Hepatocyte (in vitro differentiated cells): ENCODE results near the gene DOCK1. TPM values are rescaled to one million over a fixed set of nuclear protein-coding genes. Genes with fewer than 3 reads are reported as not detected.
A peak's percentile ranks its signal among the peaks of the same experiment; 100 is the strongest.

ENCODE experiments used
- DNase-seq: peaks from one replicate; pipeline ENCODE4 v3.0.0-alpha.2; 2016; ENCODE audit warnings: low spot score
- H2AFZ ChIP-seq: fragments of 200-600 bp; sonication (generic); 2 replicates; pipeline ENCODE4 v1.6.0; 2016; ENCODE audit warnings: antibody characterized with exemption, mild to moderate bottlenecking
- H3K27ac ChIP-seq: fragments of 200-600 bp; sonication (generic); 2 replicates; pipeline ENCODE4 v1.5.1; 2016; ENCODE audit warnings: mild to moderate bottlenecking
- H3K27me3 ChIP-seq: fragments of 200-600 bp; sonication (generic); 2 replicates; pipeline ENCODE4 v1.6.1; 2016
- H3K36me3 ChIP-seq: fragments of 200-600 bp; sonication (generic); replicated peaks from 2 replicates; pipeline ENCODE4 v1.5.1; 2016; ENCODE audit warnings: low read depth; ENCODE audit not compliant: insufficient read depth
- H3K4me1 ChIP-seq: fragments of 200-600 bp; sonication (generic); 2 replicates; pipeline ENCODE4 v1.5.1; 2016; ENCODE audit warnings: mild to moderate bottlenecking, moderate library complexity; ENCODE audit not compliant: insufficient read depth
- H3K4me2 ChIP-seq: fragments of 200-600 bp; sonication (generic); 2 replicates; pipeline ENCODE4 v1.6.0; 2016
- H3K4me3 ChIP-seq: fragments of 200-600 bp; sonication (generic); 2 replicates; pipeline ENCODE4 v1.5.1; 2016; ENCODE audit warnings: mild to moderate bottlenecking
- H3K79me2 ChIP-seq: fragments of 200-600 bp; sonication (generic); 2 replicates; pipeline ENCODE4 v1.6.0; 2017; ENCODE audit warnings: mild to moderate bottlenecking
- H3K9me2 ChIP-seq: fragments of 200-600 bp; sonication (generic); replicated peaks from 2 replicates; pipeline ENCODE4 v1.6.0; 2017; ENCODE audit warnings: mild to moderate bottlenecking; ENCODE audit not compliant: insufficient read depth
- H3K9me3 ChIP-seq: fragments of 200-600 bp; sonication (generic); 2 replicates; pipeline ENCODE4 v1.5.1; 2016; ENCODE audit warnings: low read depth, mild to moderate bottlenecking
- H4K20me1 ChIP-seq: fragments of 200-600 bp; sonication (generic); 2 replicates; pipeline ENCODE4 v1.6.0; 2016; ENCODE audit warnings: mild to moderate bottlenecking; ENCODE audit not compliant: insufficient read depth, poor library complexity, severe bottlenecking
- EZH2 ChIP-seq: fragments of 200-600 bp; sonication (generic); IDR thresholded peaks from 2 replicates; pipeline ENCODE4 v1.6.1; 2016; ENCODE audit warnings: antibody characterized with exemption, mild to moderate bottlenecking, borderline replicate concordance
- EZH2phosphoT487 ChIP-seq: fragments of 200-600 bp; sonication (generic); IDR thresholded peaks from one replicate; pipeline ENCODE4 v1.6.1; 2018; ENCODE audit warnings: antibody characterized with exemption, mild to moderate bottlenecking, low read depth, moderate library complexity; ENCODE audit not compliant: unreplicated experiment, severe bottlenecking
- WGBS: methylation state at CpG from one replicate; pipeline ENCODE4 v1.1.6; 2016; ENCODE audit warnings: low lambda C conversion rate; ENCODE audit errors: missing lambda C conversion rate; 5-methylcytosine and 5-hydroxymethylcytosine counted together
- polyA plus RNA-seq: library from polyadenylated mRNA; unstranded; fragments of >200 nt; fragmentation: Nextera tagmentation; extraction: Ambion mirVana; gene quantifications from 2 replicates; pipeline ENCODE4 v1.2.1, GENCODE V29; 2016
- total RNA-seq: library from RNA; depleted of rRNA; stranded (reverse); fragments of >200 nt; gene quantifications from 2 replicates; pipeline ENCODE4 v1.2.3, GENCODE V29; 2014
- TF ChIP-seq, protein P1 (sequence below): fragments of 200-600 bp; sonication (generic); IDR thresholded peaks from 2 replicates; pipeline ENCODE4 v1.5.1; 2016; ENCODE audit warnings: antibody characterized with exemption, mild to moderate bottlenecking; ENCODE audit not compliant: poor library complexity

DOCK1 gene
- total and polyA plus RNA-seq, 2 experiments from 2014 or later = 16.0 to 55.5 TPM

DNA sequence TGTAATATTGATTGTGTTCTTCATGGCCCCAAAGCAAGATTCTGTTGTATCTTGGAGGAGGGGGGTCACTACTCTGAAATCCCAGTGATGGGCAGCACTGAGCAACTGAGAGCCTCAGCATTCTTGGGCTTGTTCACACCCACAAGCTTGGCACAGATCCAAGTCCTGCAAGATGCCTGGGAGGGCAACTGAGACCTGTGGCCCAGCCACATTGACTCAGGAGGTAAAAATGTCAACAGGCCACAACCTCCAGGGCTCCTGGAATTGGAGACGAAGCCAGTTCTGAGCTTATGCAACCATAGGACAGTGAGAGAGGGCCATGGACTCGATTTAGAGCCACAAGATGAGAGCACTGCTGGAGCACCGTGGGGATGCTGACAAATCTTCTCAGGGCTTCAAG, 3.1 kb upstream of the DOCK1 start:
- 92% methylated on average over 3 of the region's 3 CpGs for WGBS
- Histone ChIP-seq H3K27me3 (no peaks in the 10 kb centered on the region), H3K9me2 (no peaks in the 10 kb centered on the region), H3K27ac (no peak overlapping the region), H3K4me1 (peaks cover 4% of the 10 kb centered on the region), H4K20me1 (peaks cover 7% of the 10 kb centered on the region), H3K4me2 (no peak overlapping the region), H3K79me2 (peaks cover 20% of the 10 kb centered on the region), H3K9me3 (no peaks in the 10 kb centered on the region), H3K4me3 (no peak overlapping the region), H3K36me3 (no peaks in the 10 kb centered on the region), H2AFZ (no peak overlapping the region)
- peak; percentile 50 for DNase-seq
- TF ChIP-seq, protein P1, sequence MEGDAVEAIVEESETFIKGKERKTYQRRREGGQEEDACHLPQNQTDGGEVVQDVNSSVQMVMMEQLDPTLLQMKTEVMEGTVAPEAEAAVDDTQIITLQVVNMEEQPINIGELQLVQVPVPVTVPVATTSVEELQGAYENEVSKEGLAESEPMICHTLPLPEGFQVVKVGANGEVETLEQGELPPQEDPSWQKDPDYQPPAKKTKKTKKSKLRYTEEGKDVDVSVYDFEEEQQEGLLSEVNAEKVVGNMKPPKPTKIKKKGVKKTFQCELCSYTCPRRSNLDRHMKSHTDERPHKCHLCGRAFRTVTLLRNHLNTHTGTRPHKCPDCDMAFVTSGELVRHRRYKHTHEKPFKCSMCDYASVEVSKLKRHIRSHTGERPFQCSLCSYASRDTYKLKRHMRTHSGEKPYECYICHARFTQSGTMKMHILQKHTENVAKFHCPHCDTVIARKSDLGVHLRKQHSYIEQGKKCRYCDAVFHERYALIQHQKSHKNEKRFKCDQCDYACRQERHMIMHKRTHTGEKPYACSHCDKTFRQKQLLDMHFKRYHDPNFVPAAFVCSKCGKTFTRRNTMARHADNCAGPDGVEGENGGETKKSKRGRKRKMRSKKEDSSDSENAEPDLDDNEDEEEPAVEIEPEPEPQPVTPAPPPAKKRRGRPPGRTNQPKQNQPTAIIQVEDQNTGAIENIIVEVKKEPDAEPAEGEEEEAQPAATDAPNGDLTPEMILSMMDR = no peak
- TF ChIP-seq EZH2phosphoT487 (no peak), EZH2 (no peak)

DNA sequence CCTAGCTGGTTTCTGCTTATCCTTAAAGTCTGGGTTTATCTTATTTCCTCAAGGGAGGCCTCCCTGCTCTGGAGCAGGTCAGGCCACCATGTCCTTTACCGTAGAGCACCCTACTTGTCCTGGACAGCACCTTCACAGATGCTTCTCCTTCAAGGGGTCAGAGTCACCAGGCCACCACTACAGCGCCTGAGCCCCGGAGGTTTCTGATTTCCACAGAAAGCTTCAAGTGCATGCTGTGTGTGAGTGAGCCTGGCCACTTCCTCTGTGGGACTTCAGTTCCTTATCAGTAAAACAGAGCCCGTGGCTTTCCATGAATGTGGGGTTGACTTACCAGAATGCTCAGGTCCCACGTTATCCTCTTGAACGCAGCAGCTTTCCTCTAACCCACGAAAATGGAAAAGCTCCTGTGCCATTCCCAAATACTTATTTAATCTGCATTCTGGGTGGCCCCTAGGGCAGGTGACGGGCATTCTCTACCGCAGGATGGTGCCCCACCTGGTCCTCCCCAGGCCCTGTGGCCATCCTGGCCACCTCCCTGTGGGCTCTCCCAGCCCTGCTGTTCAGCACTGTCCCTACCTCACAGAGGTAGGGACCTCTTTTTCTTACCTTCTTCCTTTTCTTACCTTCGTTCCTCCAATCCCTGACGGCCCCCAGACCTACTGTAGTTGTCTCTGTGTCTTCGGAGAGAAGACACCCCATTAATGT, 1.4 kb upstream of the DOCK1 start:
- H3K9me2 ChIP-seq = no peaks in the 10 kb centered on the region
- no peaks in the 10 kb centered on the region for H3K36me3 ChIP-seq
- TF ChIP-seq, protein P1 = no peak
- TF ChIP-seq EZH2 (no peak), EZH2phosphoT487 (no peak)
- H3K4me1 ChIP-seq = peaks cover 4% of the 10 kb centered on the region
- no peak overlapping the region for H3K27ac ChIP-seq
- H2AFZ ChIP-seq = no peak overlapping the region
- DNase-seq = no peak
- peaks cover 14% of the 10 kb centered on the region for H4K20me1 ChIP-seq
- H3K4me2 ChIP-seq = peak overlapping the region; percentile 88
- H3K4me3 ChIP-seq = no peak overlapping the region
- no peaks in the 10 kb centered on the region for H3K27me3 ChIP-seq
- 83% methylated on average over 12 of the region's 12 CpGs for whole genome bisulfite sequencing
- H3K9me3 ChIP-seq = no peaks in the 10 kb centered on the region
- H3K79me2 ChIP-seq = peaks cover 35% of the 10 kb centered on the region

DNA sequence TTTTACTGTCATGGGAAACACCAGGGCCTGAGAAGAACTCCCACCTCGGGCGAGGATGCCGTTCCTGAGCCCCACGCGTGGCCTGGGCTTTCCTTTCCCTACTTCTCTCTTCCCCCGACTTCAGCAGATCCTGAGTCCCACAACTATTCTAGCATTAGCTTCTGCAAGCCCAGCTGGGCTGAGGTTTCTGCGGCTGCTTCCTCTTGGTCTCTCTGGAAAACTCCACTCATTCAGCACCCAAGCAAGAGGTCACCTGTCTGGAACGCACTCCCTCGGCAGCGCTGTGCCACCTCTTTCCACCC, 761 bp upstream of the DOCK1 start:
- Histone ChIP-seq H3K9me3 (no peaks in the 10 kb centered on the region), H4K20me1 (peaks cover 18% of the 10 kb centered on the region), H3K27me3 (no peaks in the 10 kb centered on the region), H3K4me2 (peak overlapping the region; percentile 88), H2AFZ (peak overlapping the region; percentile 82), H3K4me3 (peak overlapping the region; percentile 90), H3K4me1 (peaks cover 4% of the 10 kb centered on the region), H3K36me3 (no peaks in the 10 kb centered on the region), H3K79me2 (peaks cover 41% of the 10 kb centered on the region), H3K9me2 (no peaks in the 10 kb centered on the region), H3K27ac (peak overlapping the region; percentile 91)
- WGBS = 58% methylated on average over 10 of the region's 10 CpGs
- TF ChIP-seq EZH2 = no peak
- DNase-seq = no peak

DNA sequence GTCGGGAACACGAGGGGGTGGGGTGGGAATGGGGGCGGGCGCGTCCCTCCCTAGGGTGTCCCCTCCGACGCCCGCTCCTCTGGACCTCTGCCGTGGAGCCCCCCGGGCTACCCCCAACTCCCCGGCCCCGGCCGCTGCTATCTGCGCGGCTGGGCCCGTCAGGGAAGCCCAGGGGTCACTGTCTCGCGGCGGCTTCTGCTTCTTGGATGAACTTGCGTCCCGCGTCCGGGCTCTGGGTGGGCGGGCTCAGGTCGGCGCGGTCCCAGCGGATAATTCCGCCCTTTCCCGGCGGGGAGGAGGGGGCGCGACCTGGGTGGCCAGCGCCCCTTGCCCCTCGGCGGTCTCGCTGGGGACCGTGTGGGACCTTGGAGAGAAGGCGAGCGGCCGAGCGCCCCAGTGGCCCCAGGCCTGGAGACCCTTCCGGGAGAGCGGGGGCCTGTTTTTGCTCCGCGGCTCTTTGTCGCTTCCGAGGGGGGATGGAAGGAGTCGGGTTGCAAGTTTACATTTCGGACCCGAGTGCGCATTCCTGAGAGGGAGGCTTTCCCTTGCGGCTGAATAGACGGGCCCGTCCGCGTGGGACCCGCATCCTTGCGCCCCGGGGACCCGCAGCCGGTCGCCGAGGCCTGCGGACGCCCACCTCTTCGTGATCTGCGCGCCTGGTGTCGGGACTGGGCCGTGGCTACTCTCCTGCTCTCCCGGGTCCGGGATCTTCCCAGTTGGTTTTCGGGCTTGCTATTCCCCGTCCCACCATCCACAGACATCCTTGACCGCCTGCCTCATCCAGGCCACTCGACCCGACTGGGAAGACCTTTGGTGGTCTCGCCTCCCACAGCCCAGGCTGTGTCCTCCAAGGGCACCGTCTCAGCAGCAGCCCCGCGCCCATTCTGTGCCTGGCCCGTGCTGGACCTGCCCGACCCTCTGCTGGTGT, 812 bp downstream of the DOCK1 start:
- Histone ChIP-seq H3K9me3 (no peaks in the 10 kb centered on the region), H3K27ac (peak overlapping the region; percentile 91), H3K4me2 (peak overlapping the region; percentile 93), H3K4me3 (peak overlapping the region; percentile 90), H3K36me3 (no peaks in the 10 kb centered on the region), H3K79me2 (peaks cover 57% of the 10 kb centered on the region), H3K4me1 (peaks cover 4% of the 10 kb centered on the region), H3K27me3 (no peaks in the 10 kb centered on the region), H2AFZ (peak overlapping the region; percentile 88), H3K9me2 (no peaks in the 10 kb centered on the region), H4K20me1 (peaks cover 34% of the 10 kb centered on the region)
- WGBS = 8% methylated on average over 56 of the region's 84 CpGs
- DNase-seq = peak; percentile 56
- TF ChIP-seq, protein P1 = no peak
- TF ChIP-seq EZH2 (no peak), EZH2phosphoT487 (no peak)
